PC-3 (cell line): Measurements from ENCODE around the gene PRKN. TPM values are rescaled to one million over a fixed set of nuclear protein-coding genes. Genes with fewer than 3 reads are reported as not detected.

Experiments
- ATAC-seq: fragments of 200-7000 bp; cut with Tn5 transposase; 2 replicates; pipeline ENCODE4 v1.9.1; 2020; ENCODE audit warnings: mild to moderate bottlenecking, moderate library complexity
- BruUV-seq: library from RNA; stranded (reverse); fragments of 400-500 nt; replicated peaks from 2 replicates; lab custom pipeline; 2021; lab: Mats Ljungman, UMichigan
- CTCF ChIA-PET: fragments of 300-600 bp; sonication (Branson Sonifier 250); formaldehyde crosslinking; loops from one replicate; lab custom pipeline; 2022; ENCODE audit warnings: antibody characterized with exemption; lab: Charles Lee
- POLR2A ChIA-PET: fragments of 300-600 bp; sonication (Branson Sonifier 250); formaldehyde crosslinking; loops from one replicate; lab custom pipeline; 2022; ENCODE audit warnings: antibody characterized with exemption; ENCODE audit not compliant: unreplicated experiment; lab: Charles Lee
- DNase-seq: peaks from one replicate; pipeline ENCODE4 v3.0.0-alpha.2; 2015
- H2AFZ ChIP-seq: fragments of 300-600 bp; sonication (generic); 2 replicates; pipeline ENCODE4 v1.6.0; 2016; ENCODE audit warnings: antibody characterized with exemption, low read length
- H3F3A ChIP-seq: fragments of 300-600 bp; sonication (generic); one replicate; pipeline ENCODE4 v1.6.0; 2017; ENCODE audit warnings: antibody characterized with exemption, low read length, control low read depth, mild to moderate bottlenecking; ENCODE audit not compliant: unreplicated experiment
- H3K27ac ChIP-seq: fragments of 300-600 bp; sonication (generic); 2 replicates; pipeline ENCODE4 v1.5.1; 2016; ENCODE audit warnings: mild to moderate bottlenecking, low read length
- H3K27me3 ChIP-seq: fragments of 300-600 bp; sonication (generic); 2 replicates; pipeline ENCODE4 v1.6.1; 2016; ENCODE audit warnings: low read length, mixed read lengths
- H3K36me3 ChIP-seq: fragments of 300-600 bp; sonication (generic); 2 replicates; pipeline ENCODE4 v1.6.1; 2016; ENCODE audit warnings: low read depth, mixed run types, low read length, mixed read lengths
- H3K4me1 ChIP-seq: fragments of 300-600 bp; sonication (generic); 2 replicates; pipeline ENCODE4 v1.5.1; 2016; ENCODE audit warnings: low read length; ENCODE audit not compliant: insufficient read depth
- H3K4me2 ChIP-seq: fragments of 300-600 bp; sonication (generic); 2 replicates; pipeline ENCODE4 v1.6.0; 2016; ENCODE audit warnings: low read length
- H3K4me3 ChIP-seq: fragments of 300-600 bp; sonication (generic); 2 replicates; pipeline ENCODE4 v1.5.1; 2016; ENCODE audit warnings: mild to moderate bottlenecking, low read length, mixed read lengths
- H3K79me2 ChIP-seq: fragments of 300-600 bp; sonication (generic); 2 replicates; pipeline ENCODE4 v1.6.1; 2017; ENCODE audit warnings: low read length, mixed read lengths
- H3K9ac ChIP-seq: fragments of 300-600 bp; sonication (generic); 2 replicates; pipeline ENCODE4 v1.6.0; 2016; ENCODE audit warnings: mild to moderate bottlenecking, low read length
- H3K9me2 ChIP-seq: fragments of 300-600 bp; sonication (generic); replicated peaks from 2 replicates; pipeline ENCODE4 v1.6.1; 2016; ENCODE audit warnings: mixed run types, low read length, mixed read lengths
- H3K9me3 ChIP-seq: fragments of 300-600 bp; sonication (generic); 2 replicates; pipeline ENCODE4 v1.6.1; 2016; ENCODE audit warnings: low read length, mixed read lengths
- H4K20me1 ChIP-seq: fragments of 300-600 bp; sonication (generic); 2 replicates; pipeline ENCODE4 v1.6.1; 2016; ENCODE audit warnings: low read length, mixed read lengths
- CTCF ChIP-seq: fragments of 300-600 bp; sonication (generic); conservative IDR thresholded peaks from 2 replicates; pipeline ENCODE4 v1.5.1; 2017; ENCODE audit warnings: antibody characterized with exemption, low read depth, mild to moderate bottlenecking, low read length
- EZH2 ChIP-seq: fragments of 300-600 bp; sonication (generic); IDR thresholded peaks from one replicate; pipeline ENCODE4 v1.6.1; 2017; ENCODE audit warnings: antibody characterized with exemption, mild to moderate bottlenecking, low read length; ENCODE audit not compliant: unreplicated experiment
- EZH2phosphoT487 ChIP-seq: fragments of 300-600 bp; sonication (generic); IDR thresholded peaks from 2 replicates; pipeline ENCODE4 v1.6.1; 2018; ENCODE audit warnings: mild to moderate bottlenecking, antibody characterized with exemption, low read length, borderline replicate concordance
- intact Hi-C: fragments of 100-400 bp; cut with micrococcal nuclease; formaldehyde crosslinking; loops from 2 replicates; pipeline ENCODE4 v1.9.0; 2023
- total RNA-seq: library from RNA; depleted of rRNA; stranded (reverse); fragments of >200 nt; gene quantifications from 2 replicates; pipeline ENCODE4 v1.2.3, GENCODE V29; 2014

PRKN gene
- total RNA-seq, 1 experiment from 2014 or later: not detected

GRCh38 chr6:161637658-161638057 is 1089.9 kb downstream of the PRKN start:
- Histone ChIP-seq H3K9me3 (no peaks in the 10 kb centered on the region), H2AFZ (no peak overlapping the region), H3K4me2 (no peak overlapping the region), H3K9me2 (no peaks in the 10 kb centered on the region), H3K36me3 (no peaks in the 10 kb centered on the region), H3K4me1 (no peaks in the 10 kb centered on the region), H3K79me2 (no peaks in the 10 kb centered on the region), H4K20me1 (no peaks in the 10 kb centered on the region), H3K27me3 (peaks cover 61% of the 10 kb centered on the region), H3K27ac (no peak overlapping the region), H3K4me3 (no peak overlapping the region), H3F3A (no peaks in the 10 kb centered on the region), H3K9ac (no peak overlapping the region)
- ATAC-seq (no peak), DNase-seq (no peak)
- intact Hi-C loops: no loop called here
- no TSS peak for BruUV-seq
- ChIA-PET POLR2A (no interaction called here), CTCF (no interaction called here)
- TF ChIP-seq CTCF: no peak
- TF ChIP-seq EZH2phosphoT487: no peak
- no peak for TF ChIP-seq EZH2

DNA sequence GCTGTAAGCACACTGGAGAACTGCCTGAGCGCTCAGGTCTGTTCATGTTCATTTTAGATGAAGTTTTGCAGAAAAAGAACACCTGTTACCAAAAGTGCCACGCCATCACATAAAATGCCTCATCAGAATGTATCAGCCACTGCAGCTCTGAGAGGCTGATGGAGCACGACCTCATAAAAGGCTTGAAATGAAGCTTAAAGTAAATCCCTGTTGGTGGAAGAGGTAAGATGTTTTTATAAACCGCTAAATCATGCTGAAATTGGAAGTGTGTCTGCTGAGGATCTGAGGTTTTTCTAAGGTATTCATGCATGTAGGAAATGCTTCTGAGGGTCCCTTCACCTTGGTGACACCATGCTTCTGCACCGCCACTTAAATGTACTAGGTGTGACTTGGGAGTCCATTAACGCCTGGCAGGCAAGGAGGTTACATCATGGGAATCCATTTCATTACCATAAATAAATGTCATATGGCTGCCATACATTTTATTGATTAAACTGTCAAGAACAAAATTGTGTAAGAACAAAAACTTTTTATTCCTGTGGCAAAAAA is 1090.6 kb downstream of the PRKN start:
- Histone ChIP-seq H4K20me1 (no peaks in the 10 kb centered on the region), H3K4me1 (no peaks in the 10 kb centered on the region), H3K9me3 (no peaks in the 10 kb centered on the region), H2AFZ (no peak overlapping the region), H3K36me3 (no peaks in the 10 kb centered on the region), H3K79me2 (no peaks in the 10 kb centered on the region), H3K27me3 (peaks cover 61% of the 10 kb centered on the region), H3F3A (no peaks in the 10 kb centered on the region), H3K9ac (no peak overlapping the region), H3K27ac (no peak overlapping the region), H3K4me2 (no peak overlapping the region), H3K9me2 (no peaks in the 10 kb centered on the region), H3K4me3 (no peak overlapping the region)
- no peak for DNase-seq
- CTCF ChIA-PET: no interaction called here
- ATAC-seq: no peak
- TF ChIP-seq EZH2: no peak
- no peak for TF ChIP-seq CTCF
- no peak for TF ChIP-seq EZH2phosphoT487
- BruUV-seq: no TSS peak
- POLR2A ChIA-PET: no interaction called here
- intact Hi-C loops: no loop called here

DNA sequence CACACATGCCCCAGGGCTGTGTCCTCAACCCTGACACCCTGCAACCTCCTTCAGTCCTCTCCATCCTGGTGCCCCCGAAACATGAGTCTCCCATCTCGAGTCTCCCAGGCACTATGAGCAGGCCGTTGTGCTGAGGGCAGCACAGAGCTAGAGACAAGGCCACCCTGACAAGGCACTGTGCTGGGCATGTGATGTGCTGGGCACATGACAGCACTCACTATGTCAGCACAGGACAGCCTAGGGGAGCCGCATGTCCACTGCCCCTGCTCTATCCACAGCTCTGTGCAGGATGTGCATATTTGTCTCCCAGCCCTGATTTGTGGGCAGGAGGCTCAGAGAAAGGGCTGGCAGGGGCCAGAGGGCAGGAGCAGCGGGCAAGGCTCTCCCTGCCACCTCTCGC is 1091.6 kb downstream of the PRKN start:
- no peak for ATAC-seq
- Histone ChIP-seq H3K4me3 (no peak overlapping the region), H2AFZ (no peak overlapping the region), H4K20me1 (no peaks in the 10 kb centered on the region), H3F3A (no peaks in the 10 kb centered on the region), H3K27ac (no peak overlapping the region), H3K9me2 (no peaks in the 10 kb centered on the region), H3K36me3 (no peaks in the 10 kb centered on the region), H3K4me1 (no peaks in the 10 kb centered on the region), H3K79me2 (no peaks in the 10 kb centered on the region), H3K9ac (no peak overlapping the region), H3K9me3 (no peaks in the 10 kb centered on the region), H3K27me3 (peaks cover 54% of the 10 kb centered on the region), H3K4me2 (no peak overlapping the region)
- no peak for DNase-seq
- TF ChIP-seq EZH2 (no peak), CTCF (no peak), EZH2phosphoT487 (no peak)
- POLR2A ChIA-PET: no interaction called here
- intact Hi-C loops: no loop called here
- BruUV-seq: no TSS peak
- CTCF ChIA-PET: no interaction called here
